SK-N-SH (cell line): ENCODE measurements around the gene ARHGAP10.

Experiments used
- MXI1 ChIP-seq: IDR thresholded peaks from 2 replicates; pipeline ENCODE4 v1.6.1; 2012; ENCODE audit warnings: mild to moderate bottlenecking, low read depth, low read length, improper control_type of control experiment
- RAD21 ChIP-seq: IDR thresholded peaks from 2 replicates; pipeline ENCODE4 v1.6.1; 2012; ENCODE audit warnings: mild to moderate bottlenecking, low read length
- RXRA ChIP-seq: IDR thresholded peaks from 2 replicates; pipeline ENCODE4 v1.4.0; 2012; ENCODE audit warnings: low read depth, mild to moderate bottlenecking, borderline replicate concordance
- TF ChIP-seq, protein P1 (sequence below): fragments of 200-600 bp; sonication (generic); IDR thresholded peaks from 2 replicates; pipeline ENCODE4 v1.6.1; 2017; ENCODE audit warnings: antibody characterized with exemption, mild to moderate bottlenecking, moderate library complexity

DNA sequence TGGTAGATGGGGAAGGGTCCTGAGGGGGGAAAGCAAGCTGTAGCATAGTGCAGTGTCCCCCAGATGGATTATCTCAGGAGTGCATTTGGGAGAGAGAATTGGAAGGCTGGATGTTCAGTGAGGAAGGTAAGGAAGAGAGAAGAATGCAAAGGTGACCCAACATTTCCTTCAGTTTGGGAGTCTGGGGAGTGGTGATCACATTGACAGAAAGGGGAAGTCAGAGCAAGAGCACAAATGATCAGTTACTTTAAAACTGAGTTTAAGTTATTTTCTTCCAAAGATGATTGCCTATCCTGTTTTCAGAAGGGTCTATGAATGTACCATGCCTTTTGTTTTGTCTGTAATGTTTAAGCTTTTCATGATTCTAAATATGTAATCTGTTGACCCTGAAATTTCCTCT lies 47.6 kb downstream of the ARHGAP10 start:
- no peak for TF ChIP-seq RAD21
- TF ChIP-seq, protein P1, sequence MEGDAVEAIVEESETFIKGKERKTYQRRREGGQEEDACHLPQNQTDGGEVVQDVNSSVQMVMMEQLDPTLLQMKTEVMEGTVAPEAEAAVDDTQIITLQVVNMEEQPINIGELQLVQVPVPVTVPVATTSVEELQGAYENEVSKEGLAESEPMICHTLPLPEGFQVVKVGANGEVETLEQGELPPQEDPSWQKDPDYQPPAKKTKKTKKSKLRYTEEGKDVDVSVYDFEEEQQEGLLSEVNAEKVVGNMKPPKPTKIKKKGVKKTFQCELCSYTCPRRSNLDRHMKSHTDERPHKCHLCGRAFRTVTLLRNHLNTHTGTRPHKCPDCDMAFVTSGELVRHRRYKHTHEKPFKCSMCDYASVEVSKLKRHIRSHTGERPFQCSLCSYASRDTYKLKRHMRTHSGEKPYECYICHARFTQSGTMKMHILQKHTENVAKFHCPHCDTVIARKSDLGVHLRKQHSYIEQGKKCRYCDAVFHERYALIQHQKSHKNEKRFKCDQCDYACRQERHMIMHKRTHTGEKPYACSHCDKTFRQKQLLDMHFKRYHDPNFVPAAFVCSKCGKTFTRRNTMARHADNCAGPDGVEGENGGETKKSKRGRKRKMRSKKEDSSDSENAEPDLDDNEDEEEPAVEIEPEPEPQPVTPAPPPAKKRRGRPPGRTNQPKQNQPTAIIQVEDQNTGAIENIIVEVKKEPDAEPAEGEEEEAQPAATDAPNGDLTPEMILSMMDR = no peak
- TF ChIP-seq RXRA = no peak
- no peak for TF ChIP-seq MXI1
